Gastrocnemius medialis (tissue), 4 donors: Measurements from ENCODE around the gene TAPBPL. TPM values are rescaled to one million over a fixed set of nuclear protein-coding genes. Genes with fewer than 3 reads are reported as not detected.
"Not testable (repeated sequence)": the region's sequence is repeated elsewhere in the genome, so short reads cannot be mapped to it uniquely, and the experiment has no call there.

ENCODE experiments used
- ATAC-seq, 2 donors: fragments of 150-250 bp; one replicate each; pipeline ENCODE4 v1.9.1; 2016
- DNase-seq, 2 donors: peaks; one replicate each; pipeline ENCODE4 v3.0.0-alpha.2; 2019
- H3K27ac ChIP-seq, 4 donors: fragments of 200-600 bp; sonication (generic); 1 replicate in 1 of 4; 2 replicates in 3 of 4; pipeline ENCODE4 v1.5.1; 2016 to 2018; ENCODE audit warnings: mild to moderate bottlenecking in 2 of 4, moderate library complexity in 1 of 4
- H3K27me3 ChIP-seq, 3 donors: fragments of 200-600 bp; sonication (generic) in 2 of 3; 1 replicate in 1 of 3; 2 replicates in 2 of 3; pipeline versions ENCODE4 v1.5.1 to v1.6.0; 2016 to 2019; ENCODE audit warnings: mild to moderate bottlenecking in 1 of 3, moderate library complexity in 1 of 3
- H3K36me3 ChIP-seq, 2 donors: fragments of 200-600 bp; sonication (generic) in 1 of 2; one replicate each; pipeline ENCODE4 v1.5.1; 2017 to 2018
- H3K4me1 ChIP-seq, 2 donors: fragments of 200-600 bp; sonication (generic) in 1 of 2; one replicate each; pipeline ENCODE4 v1.5.1; 2016 to 2017; ENCODE audit warnings: mild to moderate bottlenecking in 2 of 2
- H3K4me3 ChIP-seq, 4 donors: fragments of 200-600 bp; sonication (generic) in 3 of 4; 1 replicate in 1 of 4; 2 replicates in 3 of 4; pipeline ENCODE4 v1.5.1; 2016 to 2019; ENCODE audit warnings: mild to moderate bottlenecking in 2 of 4
- H3K9me3 ChIP-seq, 3 donors: fragments of 200-600 bp; sonication (generic) in 2 of 3; 1 replicate in 1 of 3; 2 replicates in 2 of 3; pipeline ENCODE4 v1.5.1; 2016 to 2019
- CTCF ChIP-seq, 5 experiments: fragments of 450-650 bp in 3 of 5; fragments of 200-600 bp in 2 of 5; sonication (generic) in 2 of 5; IDR thresholded peaks in 4 of 5; conservative IDR thresholded peaks in 1 of 5; 1 replicate in 4 of 5; 2 replicates in 1 of 5; pipeline ENCODE4 v1.5.1; 2016 to 2019; ENCODE audit warnings: antibody characterized with exemption in 5 of 5, mild to moderate bottlenecking in 3 of 5, moderate library complexity in 3 of 5
- POLR2A ChIP-seq, 2 donors: fragments of 450-650 bp; IDR thresholded peaks; one replicate each; pipeline ENCODE4 v1.6.1; 2017; ENCODE audit warnings: antibody characterized with exemption in 2 of 2, mild to moderate bottlenecking in 2 of 2, moderate library complexity in 2 of 2
- in situ Hi-C, 4 donors: fragments of 200-750 bp; cut with MboI; loops; one replicate each; pipeline versions ENCODE4 v1.15.0 to v1.8.0; 2017; ENCODE audit warnings: low sequenced_read_pairs in 4 of 4
- intact Hi-C: fragments of 100-400 bp; cut with DNase I; formaldehyde crosslinking; loops from one replicate; pipeline ENCODE4 v1.15.1; 2023; ENCODE audit warnings: low total_unique reads
- total RNA-seq, 4 donors: library from RNA; depleted of rRNA; stranded (reverse); fragments of >200 nt; gene quantifications; one replicate each; pipeline versions ENCODE4 v1.1.0 to v1.2.3, GENCODE V29; 2016

Gene TAPBPL
- total RNA-seq, 4 donors from 2014 or later, result 3.8 to 8.6 (median 5.8) TPM

GRCh38 chr12:6424008-6424347 is 27.9 kb upstream of the TAPBPL start:
- DNase-seq (no peak), ATAC-seq (peak; percentile 17 to 18)
- intact Hi-C loops (no loop called here), in situ Hi-C loops (loop anchor here in 3 of 4 donors (5.0 to 25.0 kb wide), 3 partner anchors 38 to 121 kb away; partner anchors contain the start of gene GAPDH (in 1 of the 3))
- TF ChIP-seq POLR2A (IDR thresholded peaks at IDR 0.05) (no peak), CTCF (IDR thresholded peaks at IDR 0.05 in 4 of 5, conservative IDR thresholded peaks at IDR 0.05 in 1 of 5) (no peak)
- Histone ChIP-seq H3K4me3 (no peak overlapping the region), H3K36me3 (no peaks in the 10 kb centered on the region), H3K27me3 (no peaks in the 10 kb centered on the region), H3K4me1 (peaks cover 0 to 5% of the 10 kb centered on the region in 2 donors), H3K27ac (peak overlapping the region in 2 of 4 donors; percentile 30 to 56), H3K9me3 (no peaks in the 10 kb centered on the region)

GRCh38 chr12:6424866-6425265 is 27.0 kb upstream of the TAPBPL start:
- no peaks in the 10 kb centered on the region for H3K9me3 ChIP-seq
- intact Hi-C loops, result no loop called here
- DNase-seq (no peak), ATAC-seq (no peak)
- peak overlapping the region in 1 of 4 donors; percentile 6 for H3K27ac ChIP-seq
- peaks cover 0 to 6% of the 10 kb centered on the region in 2 donors for H3K4me1 ChIP-seq
- TF ChIP-seq POLR2A (IDR thresholded peaks at IDR 0.05) (no peak), CTCF (IDR thresholded peaks at IDR 0.05 in 4 of 5, conservative IDR thresholded peaks at IDR 0.05 in 1 of 5) (no peak)
- in situ Hi-C loops, result loop anchor here in 3 of 4 donors (5.0 to 25.0 kb wide), 3 partner anchors 37 to 120 kb away; partner anchors contain the start of gene GAPDH (in 1 of the 3)
- H3K27me3 ChIP-seq, result no peaks in the 10 kb centered on the region
- no peaks in the 10 kb centered on the region for H3K36me3 ChIP-seq
- no peak overlapping the region for H3K4me3 ChIP-seq

- Histone ChIP-seq H3K9me3 (no peaks in the 10 kb centered on the region), H3K4me1 (peaks cover 10 to 16% of the 10 kb centered on the region in 2 donors), H3K27me3 (no peaks in the 10 kb centered on the region), H3K36me3 (no peaks in the 10 kb centered on the region), H3K4me3 (no peak overlapping the region), H3K27ac (no peak overlapping the region)
- intact Hi-C loops (no loop called here), in situ Hi-C loops (loop anchor here in 1 of 4 donors (10.0 kb wide), 1 partner anchor 119 kb away; no protein-coding TSS in a partner anchor)
- no peak for ATAC-seq
- no peak for TF ChIP-seq CTCF (IDR thresholded peaks at IDR 0.05 in 4 of 5, conservative IDR thresholded peaks at IDR 0.05 in 1 of 5)
- TF ChIP-seq POLR2A (IDR thresholded peaks at IDR 0.05), result no peak
- DNase-seq, result no peak
Measured at GRCh38 chr12:6425590-6426531, 26.0 kb upstream of the TAPBPL start.

- H3K36me3 ChIP-seq, result no peaks in the 10 kb centered on the region
- no peak for TF ChIP-seq CTCF (IDR thresholded peaks at IDR 0.05 in 4 of 5, conservative IDR thresholded peaks at IDR 0.05 in 1 of 5)
- no peak for TF ChIP-seq POLR2A (IDR thresholded peaks at IDR 0.05)
- H3K4me1 ChIP-seq, result peaks cover 15 to 22% of the 10 kb centered on the region in 2 donors
- H3K27ac ChIP-seq, result no peak overlapping the region
- in situ Hi-C loops, result loop anchor here in 1 of 4 donors (10.0 kb wide), 1 partner anchor 118 kb away; no protein-coding TSS in a partner anchor
- no peak for ATAC-seq
- intact Hi-C loops, result no loop called here
- DNase-seq, result no peak
- H3K9me3 ChIP-seq, result no peaks in the 10 kb centered on the region
- no peaks in the 10 kb centered on the region for H3K27me3 ChIP-seq
- H3K4me3 ChIP-seq, result no peak overlapping the region
Measured at GRCh38 chr12:6426882-6427671, 24.8 kb upstream of the TAPBPL start.

GRCh38 chr12:6427796-6428195 is 24.0 kb upstream of the TAPBPL start:
- H3K9me3 ChIP-seq, DNase-seq, H3K4me3 ChIP-seq, intact Hi-C loops, ATAC-seq, H3K36me3 ChIP-seq, H3K27ac ChIP-seq, H3K27me3 ChIP-seq: not testable (repeated sequence)
- H3K4me1 ChIP-seq, result peaks cover 15 to 22% of the 10 kb centered on the region in 2 donors
- in situ Hi-C loops, result loop anchor here in 1 of 4 donors (10.0 kb wide), 1 partner anchor 117 kb away; no protein-coding TSS in a partner anchor
